Neural cell (in vitro differentiated cells): Measurements from ENCODE around the gene AK8. TPM values are rescaled to one million over a fixed set of nuclear protein-coding genes. Genes with fewer than 3 reads are reported as not detected.

Experiments
- H2AFZ ChIP-seq: fragments of 200-600, 300-800 bp; sonication (generic), shearing (Covaris generic); 2 replicates; pipeline ENCODE4 v1.6.0; 2014; ENCODE audit warnings: low read depth, mild to moderate bottlenecking, antibody characterized with exemption, low read length, moderate library complexity
- H3F3A ChIP-seq: fragments of 200-600 bp; shearing (Covaris generic); 2 replicates; pipeline ENCODE4 v1.6.1; 2016; ENCODE audit warnings: mild to moderate bottlenecking, moderate library complexity, mixed read lengths, antibody characterized with exemption, low read length; ENCODE audit not compliant: insufficient read depth, poor library complexity, severe bottlenecking
- H3K27ac ChIP-seq: fragments of 200-600, 300-800 bp; sonication (generic), shearing (Covaris generic); 2 replicates; pipeline ENCODE4 v1.5.1; 2014; ENCODE audit warnings: mild to moderate bottlenecking, low read length, moderate library complexity
- H3K27me3 ChIP-seq: fragments of 300-800, 200-600 bp; sonication (generic), shearing (Covaris generic); 2 replicates; pipeline ENCODE4 v1.6.0; 2014; ENCODE audit warnings: mild to moderate bottlenecking, low read depth, low read length, moderate library complexity; ENCODE audit not compliant: insufficient read depth
- H3K36me3 ChIP-seq: fragments of 300-800, 200-600 bp; sonication (generic), shearing (Covaris generic); 2 replicates; pipeline ENCODE4 v1.5.1; 2014; ENCODE audit warnings: mild to moderate bottlenecking, antibody characterized with exemption, low read length, moderate library complexity; ENCODE audit not compliant: insufficient read depth
- H3K4me2 ChIP-seq: fragments of 300-800, 200-600 bp; sonication (generic), shearing (Covaris generic); 2 replicates; pipeline ENCODE4 v1.6.0; 2014; ENCODE audit warnings: mild to moderate bottlenecking, low read length
- H3K4me3 ChIP-seq: fragments of 300-800, 200-600 bp; sonication (generic), shearing (Covaris generic); 2 replicates; pipeline ENCODE4 v1.5.1; 2014; ENCODE audit warnings: mild to moderate bottlenecking, low read length, moderate library complexity
- H3K79me2 ChIP-seq: fragments of 200-600 bp; shearing (Covaris generic); replicated peaks from 2 replicates; pipeline ENCODE4 v1.6.0; 2014; ENCODE audit warnings: mild to moderate bottlenecking, low read length, moderate library complexity; ENCODE audit not compliant: insufficient read depth
- H3K9ac ChIP-seq: fragments of 300-800, 200-600 bp; sonication (generic), shearing (Covaris generic); 2 replicates; pipeline ENCODE4 v1.6.1; 2016; ENCODE audit warnings: mild to moderate bottlenecking, low read length, mixed read lengths
- H3K9me2 ChIP-seq: fragments of 200-600 bp; shearing (Covaris generic); 2 replicates; pipeline ENCODE4 v1.6.1; 2016; ENCODE audit warnings: mild to moderate bottlenecking, low read length, mixed read lengths; ENCODE audit not compliant: insufficient read depth
- H3K9me3 ChIP-seq: fragments of 200-600, 300-800 bp; sonication (generic), shearing (Covaris generic); 2 replicates; pipeline ENCODE4 v1.6.1; 2016; ENCODE audit warnings: mild to moderate bottlenecking, mixed run types, low read length, moderate library complexity, mixed read lengths
- H4K20me1 ChIP-seq: fragments of 200-600 bp; shearing (Covaris generic); 2 replicates; pipeline ENCODE4 v1.6.1; 2016; ENCODE audit warnings: mild to moderate bottlenecking, mixed run types; ENCODE audit not compliant: insufficient read depth
- EP300 ChIP-seq: fragments of 450-650 bp; conservative IDR thresholded peaks from 2 replicates; pipeline ENCODE4 v1.6.1; 2014; ENCODE audit warnings: antibody characterized with exemption, mild to moderate bottlenecking, moderate library complexity; ENCODE audit not compliant: poor library complexity, severe bottlenecking
- EZH2 ChIP-seq: fragments of 200-600, 300-800 bp; shearing (Covaris generic), sonication (generic); IDR thresholded peaks from 2 replicates; pipeline ENCODE4 v1.6.1; 2014; ENCODE audit warnings: antibody characterized with exemption, low read length, borderline replicate concordance, mild to moderate bottlenecking; ENCODE audit not compliant: insufficient read depth, poor library complexity, severe bottlenecking
- MXI1 ChIP-seq: fragments of 450-650 bp; conservative IDR thresholded peaks from 2 replicates; pipeline ENCODE4 v1.6.1; 2014; ENCODE audit warnings: antibody characterized with exemption, mild to moderate bottlenecking; ENCODE audit not compliant: poor library complexity, severe bottlenecking
- POLR2AphosphoS5 ChIP-seq: IDR thresholded peaks from 2 replicates; pipeline ENCODE4 v1.6.1; 2012
- RAD21 ChIP-seq: fragments of 450-650 bp; conservative IDR thresholded peaks from 2 replicates; pipeline ENCODE4 v1.6.1; 2014; ENCODE audit warnings: antibody characterized with exemption, mild to moderate bottlenecking, moderate library complexity
- SMC3 ChIP-seq: fragments of 450-650 bp; conservative IDR thresholded peaks from 2 replicates; pipeline ENCODE4 v1.6.1; 2014; ENCODE audit warnings: antibody characterized with exemption, mild to moderate bottlenecking, moderate library complexity; ENCODE audit not compliant: poor library complexity
- TAF1 ChIP-seq: IDR thresholded peaks from 2 replicates; pipeline ENCODE4 v1.6.1; 2012; ENCODE audit warnings: low read depth
- polyA plus RNA-seq: library from polyadenylated mRNA; depleted of rRNA; stranded (reverse); fragments of >200 nt; gene quantifications from 2 replicates; pipeline ENCODE4 v1.2.3, GENCODE V29; 2014
- TF ChIP-seq, protein P1 (sequence below): IDR thresholded peaks from 2 replicates; pipeline ENCODE4 v1.6.1; 2012; ENCODE audit warnings: borderline replicate concordance
- TF ChIP-seq, protein P2 (sequence below): fragments of 450-650 bp; IDR thresholded peaks from 2 replicates; pipeline ENCODE4 v1.5.1; 2014; ENCODE audit warnings: antibody characterized with exemption, mild to moderate bottlenecking, moderate library complexity; ENCODE audit not compliant: poor library complexity, severe bottlenecking

Gene AK8
- polyA plus RNA-seq, 1 donor from 2014 or later = 0.71 TPM

DNA sequence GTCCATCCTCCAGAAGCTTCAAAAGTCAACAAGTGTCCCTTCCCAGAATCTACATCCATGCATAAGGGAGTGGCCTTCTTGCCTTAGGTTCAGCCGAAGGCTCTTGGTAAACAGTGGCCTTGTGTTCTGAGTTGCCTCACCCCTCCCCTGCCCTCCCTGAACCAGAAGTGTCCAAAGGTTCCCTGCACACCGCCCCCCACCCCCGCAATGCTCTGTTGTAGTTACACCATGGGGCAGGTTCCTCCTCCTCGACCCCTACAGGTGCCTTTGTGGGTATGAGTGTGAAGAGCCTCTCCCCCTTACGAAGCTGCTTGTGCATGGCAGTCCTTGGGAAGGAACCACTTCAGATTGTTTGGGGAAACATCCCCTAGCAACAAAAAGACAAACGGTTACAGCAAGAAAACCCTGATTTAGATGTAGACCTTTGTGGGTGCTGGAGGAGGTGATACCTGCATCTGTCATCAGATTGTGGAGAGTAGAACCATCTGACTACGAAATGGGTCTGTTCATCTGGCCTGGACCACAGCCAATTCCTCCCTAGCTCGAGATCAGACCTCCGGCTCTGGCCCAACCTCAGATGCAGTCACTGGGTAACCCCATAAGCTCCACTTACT lies 7.7 kb upstream of the AK8 start:
- Histone ChIP-seq H3K27me3 (no peaks in the 10 kb centered on the region), H3K9ac (no peak overlapping the region), H3K9me3 (no peaks in the 10 kb centered on the region), H3K4me2 (no peak overlapping the region), H3K9me2 (no peaks in the 10 kb centered on the region), H2AFZ (no peak overlapping the region), H3K36me3 (no peaks in the 10 kb centered on the region), H3K4me3 (no peak overlapping the region), H3K79me2 (no peaks in the 10 kb centered on the region), H3F3A (no peaks in the 10 kb centered on the region), H3K27ac (no peak overlapping the region), H4K20me1 (no peaks in the 10 kb centered on the region)
- no peak for TF ChIP-seq POLR2AphosphoS5
- TF ChIP-seq TAF1 = no peak
- no peak for TF ChIP-seq RAD21
- TF ChIP-seq MXI1 = no peak
- no peak for TF ChIP-seq EZH2
- TF ChIP-seq, protein P1, sequence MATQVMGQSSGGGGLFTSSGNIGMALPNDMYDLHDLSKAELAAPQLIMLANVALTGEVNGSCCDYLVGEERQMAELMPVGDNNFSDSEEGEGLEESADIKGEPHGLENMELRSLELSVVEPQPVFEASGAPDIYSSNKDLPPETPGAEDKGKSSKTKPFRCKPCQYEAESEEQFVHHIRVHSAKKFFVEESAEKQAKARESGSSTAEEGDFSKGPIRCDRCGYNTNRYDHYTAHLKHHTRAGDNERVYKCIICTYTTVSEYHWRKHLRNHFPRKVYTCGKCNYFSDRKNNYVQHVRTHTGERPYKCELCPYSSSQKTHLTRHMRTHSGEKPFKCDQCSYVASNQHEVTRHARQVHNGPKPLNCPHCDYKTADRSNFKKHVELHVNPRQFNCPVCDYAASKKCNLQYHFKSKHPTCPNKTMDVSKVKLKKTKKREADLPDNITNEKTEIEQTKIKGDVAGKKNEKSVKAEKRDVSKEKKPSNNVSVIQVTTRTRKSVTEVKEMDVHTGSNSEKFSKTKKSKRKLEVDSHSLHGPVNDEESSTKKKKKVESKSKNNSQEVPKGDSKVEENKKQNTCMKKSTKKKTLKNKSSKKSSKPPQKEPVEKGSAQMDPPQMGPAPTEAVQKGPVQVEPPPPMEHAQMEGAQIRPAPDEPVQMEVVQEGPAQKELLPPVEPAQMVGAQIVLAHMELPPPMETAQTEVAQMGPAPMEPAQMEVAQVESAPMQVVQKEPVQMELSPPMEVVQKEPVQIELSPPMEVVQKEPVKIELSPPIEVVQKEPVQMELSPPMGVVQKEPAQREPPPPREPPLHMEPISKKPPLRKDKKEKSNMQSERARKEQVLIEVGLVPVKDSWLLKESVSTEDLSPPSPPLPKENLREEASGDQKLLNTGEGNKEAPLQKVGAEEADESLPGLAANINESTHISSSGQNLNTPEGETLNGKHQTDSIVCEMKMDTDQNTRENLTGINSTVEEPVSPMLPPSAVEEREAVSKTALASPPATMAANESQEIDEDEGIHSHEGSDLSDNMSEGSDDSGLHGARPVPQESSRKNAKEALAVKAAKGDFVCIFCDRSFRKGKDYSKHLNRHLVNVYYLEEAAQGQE = no peak
- no peak for TF ChIP-seq EP300
- no peak for TF ChIP-seq SMC3
- TF ChIP-seq, protein P2, sequence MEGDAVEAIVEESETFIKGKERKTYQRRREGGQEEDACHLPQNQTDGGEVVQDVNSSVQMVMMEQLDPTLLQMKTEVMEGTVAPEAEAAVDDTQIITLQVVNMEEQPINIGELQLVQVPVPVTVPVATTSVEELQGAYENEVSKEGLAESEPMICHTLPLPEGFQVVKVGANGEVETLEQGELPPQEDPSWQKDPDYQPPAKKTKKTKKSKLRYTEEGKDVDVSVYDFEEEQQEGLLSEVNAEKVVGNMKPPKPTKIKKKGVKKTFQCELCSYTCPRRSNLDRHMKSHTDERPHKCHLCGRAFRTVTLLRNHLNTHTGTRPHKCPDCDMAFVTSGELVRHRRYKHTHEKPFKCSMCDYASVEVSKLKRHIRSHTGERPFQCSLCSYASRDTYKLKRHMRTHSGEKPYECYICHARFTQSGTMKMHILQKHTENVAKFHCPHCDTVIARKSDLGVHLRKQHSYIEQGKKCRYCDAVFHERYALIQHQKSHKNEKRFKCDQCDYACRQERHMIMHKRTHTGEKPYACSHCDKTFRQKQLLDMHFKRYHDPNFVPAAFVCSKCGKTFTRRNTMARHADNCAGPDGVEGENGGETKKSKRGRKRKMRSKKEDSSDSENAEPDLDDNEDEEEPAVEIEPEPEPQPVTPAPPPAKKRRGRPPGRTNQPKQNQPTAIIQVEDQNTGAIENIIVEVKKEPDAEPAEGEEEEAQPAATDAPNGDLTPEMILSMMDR = no peak

DNA sequence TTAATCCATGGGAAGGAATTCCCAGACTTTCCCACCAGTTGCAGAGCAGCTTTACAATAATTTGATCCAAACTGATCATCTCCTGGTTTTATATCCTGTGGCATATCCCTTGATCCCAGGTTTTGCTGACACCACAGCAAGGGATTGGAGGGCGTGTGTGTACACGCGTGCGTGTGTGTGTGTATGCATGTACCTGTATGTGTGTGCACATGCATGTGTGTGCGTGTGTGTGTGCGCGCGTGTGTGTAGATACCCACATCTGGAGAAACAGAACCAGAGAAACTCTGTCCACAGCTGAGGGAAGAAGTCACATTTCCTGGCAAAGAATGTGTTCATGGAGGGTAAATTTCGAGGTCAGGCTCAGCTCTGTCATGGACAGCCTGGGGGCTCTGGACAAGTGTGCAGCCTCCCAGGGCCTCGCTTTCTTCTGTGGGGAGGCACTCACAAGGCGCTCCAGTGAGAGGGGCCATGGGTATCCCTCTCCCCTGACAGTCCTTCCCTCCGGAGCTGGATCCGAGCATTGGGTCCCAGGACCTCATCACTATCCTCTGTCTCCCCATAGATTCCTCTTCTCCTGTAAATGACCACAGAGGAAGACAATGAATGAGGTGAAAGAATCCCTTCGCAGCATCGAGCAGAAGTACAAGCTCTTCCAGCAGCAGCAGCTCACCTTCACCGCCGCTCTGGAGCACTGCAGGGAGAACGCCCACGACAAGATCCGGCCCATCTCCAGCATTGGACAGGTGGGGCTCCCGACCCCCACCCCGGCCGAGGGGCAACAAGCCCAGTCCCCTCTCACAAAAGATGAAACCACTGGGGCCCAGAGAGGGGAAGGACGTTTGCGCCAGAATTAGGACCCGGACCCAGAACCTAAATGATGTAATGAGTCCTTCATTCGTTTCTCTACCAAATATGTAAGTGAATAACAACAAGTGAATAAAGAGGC lies 5.5 kb upstream of the AK8 start:
- TF ChIP-seq, protein P1 = no peak
- TF ChIP-seq TAF1 (no peak), POLR2AphosphoS5 (no peak), SMC3 (no peak), RAD21 (no peak), EP300 (no peak)
- TF ChIP-seq, protein P2 = no peak
- H3K79me2 ChIP-seq = no peaks in the 10 kb centered on the region
- H3K4me2 ChIP-seq = no peak overlapping the region
- H3K4me3 ChIP-seq = no peak overlapping the region
- H3K27me3 ChIP-seq = no peaks in the 10 kb centered on the region
- no peak overlapping the region for H2AFZ ChIP-seq
- no peaks in the 10 kb centered on the region for H3K9me2 ChIP-seq
- H4K20me1 ChIP-seq = no peaks in the 10 kb centered on the region
- no peak overlapping the region for H3K9ac ChIP-seq
- H3K27ac ChIP-seq = no peak overlapping the region
- H3K9me3 ChIP-seq = no peaks in the 10 kb centered on the region
- no peaks in the 10 kb centered on the region for H3K36me3 ChIP-seq
- H3F3A ChIP-seq = no peaks in the 10 kb centered on the region
